HUES64 (cell line): ENCODE measurements around the gene CATSPERE.
"Not testable (repeated sequence)": the region's sequence is repeated elsewhere in the genome, so short reads cannot be mapped to it uniquely, and the experiment has no call there.

ENCODE experiments used
- H3K27ac ChIP-seq: 2 replicates; pipeline ENCODE4 v1.7.0; 2013; ENCODE audit warnings: low read depth, low read length, inconsistent platforms
- H3K27me3 ChIP-seq: 2 replicates; pipeline ENCODE4 v1.6.1; 2013; ENCODE audit warnings: mild to moderate bottlenecking, low read length; ENCODE audit not compliant: insufficient read depth
- H3K36me3 ChIP-seq: 2 replicates; pipeline ENCODE4 v1.6.1; 2013; ENCODE audit warnings: mild to moderate bottlenecking, low read length; ENCODE audit not compliant: insufficient read depth
- H3K4me1 ChIP-seq: 2 replicates; pipeline ENCODE4 v1.6.1; 2013; ENCODE audit warnings: mild to moderate bottlenecking, low read length, moderate library complexity; ENCODE audit not compliant: insufficient read depth
- H3K4me3 ChIP-seq: 2 replicates; pipeline ENCODE4 v1.5.1; 2013; ENCODE audit warnings: mild to moderate bottlenecking, low read length, moderate library complexity
- H3K9ac ChIP-seq: 2 replicates; pipeline ENCODE4 v1.6.1; 2013; ENCODE audit warnings: mild to moderate bottlenecking, low read depth, low read length
- H3K9me3 ChIP-seq: 2 replicates; pipeline ENCODE4 v1.6.1; 2013; ENCODE audit warnings: low read depth, low read length; ENCODE audit not compliant: insufficient read depth
- WGBS: fragments of 150-250, 120-280 bp; methylation state at CpG from one replicate; pipeline ENCODE4 v1.1.7; 2013; ENCODE audit warnings: missing lambda C conversion rate; 5-methylcytosine and 5-hydroxymethylcytosine counted together

CATSPERE gene

GRCh38 chr1:244666672-244667418, 205.8 kb downstream of the CATSPERE start:
- H3K27me3 ChIP-seq, H3K36me3 ChIP-seq, H3K9ac ChIP-seq, H3K4me3 ChIP-seq, H3K27ac ChIP-seq, H3K4me1 ChIP-seq, H3K9me3 ChIP-seq: not testable (repeated sequence)
- 95% methylated on average over 6 of the region's 6 CpGs for WGBS

GRCh38 chr1:244667797-244668196, 206.7 kb downstream of the CATSPERE start:
- H3K9ac ChIP-seq = no peak overlapping the region
- H3K4me3 ChIP-seq = no peak overlapping the region
- 100% methylated on average over 2 of the region's 2 CpGs for WGBS
- H3K9me3 ChIP-seq = no peaks in the 10 kb centered on the region
- peaks cover under 1% of the 10 kb centered on the region; the same call in 1 of the 2 replicates for H3K4me1 ChIP-seq
- peaks cover 11% of the 10 kb centered on the region; the same call in 1 of the 2 replicates for H3K36me3 ChIP-seq
- no peaks in the 10 kb centered on the region for H3K27me3 ChIP-seq
- no peak overlapping the region for H3K27ac ChIP-seq

GRCh38 chr1:244672946-244673682, 212.0 kb downstream of the CATSPERE start:
- 58% methylated on average over 3 of the region's 4 CpGs for WGBS
- H3K9ac ChIP-seq = no peak overlapping the region
- peaks cover 11% of the 10 kb centered on the region; the same call in 1 of the 2 replicates for H3K36me3 ChIP-seq
- H3K9me3 ChIP-seq = no peaks in the 10 kb centered on the region
- no peak overlapping the region for H3K4me3 ChIP-seq
- no peaks in the 10 kb centered on the region for H3K4me1 ChIP-seq
- no peak overlapping the region for H3K27ac ChIP-seq
- H3K27me3 ChIP-seq = no peaks in the 10 kb centered on the region

- Histone ChIP-seq H3K36me3 (peaks cover 16% of the 10 kb centered on the region; the same call in 1 of the 2 replicates), H3K9ac (no peak overlapping the region), H3K27ac (no peak overlapping the region), H3K27me3 (no peaks in the 10 kb centered on the region), H3K4me3 (no peak overlapping the region), H3K9me3 (no peaks in the 10 kb centered on the region), H3K4me1 (no peaks in the 10 kb centered on the region)
- 100% methylated on average over 3 of the region's 4 CpGs for WGBS
Observed at GRCh38 chr1:244674446-244674845, 213.4 kb downstream of the CATSPERE start.

GRCh38 chr1:244675167-244675566, 214.1 kb downstream of the CATSPERE start:
- Histone ChIP-seq H3K4me1 (no peaks in the 10 kb centered on the region), H3K27ac (no peak overlapping the region), H3K4me3 (no peak overlapping the region), H3K36me3 (peaks cover 13% of the 10 kb centered on the region; the same call in 1 of the 2 replicates), H3K27me3 (no peaks in the 10 kb centered on the region), H3K9me3 (no peaks in the 10 kb centered on the region), H3K9ac (no peak overlapping the region)
- WGBS = 92% methylated on average over 2 of the region's 2 CpGs

- Histone ChIP-seq H3K27ac (no peak overlapping the region), H3K4me1 (no peaks in the 10 kb centered on the region), H3K27me3 (no peaks in the 10 kb centered on the region), H3K9ac (no peak overlapping the region), H3K9me3 (no peaks in the 10 kb centered on the region), H3K36me3 (peaks cover 24% of the 10 kb centered on the region), H3K4me3 (no peak overlapping the region)
- 78% methylated on average over 6 of the region's 6 CpGs for WGBS
Observed at GRCh38 chr1:244678697-244679096, 217.6 kb downstream of the CATSPERE start.

GRCh38 chr1:244680667-244681066, 219.6 kb downstream of the CATSPERE start:
- H3K9me3 ChIP-seq = no peaks in the 10 kb centered on the region
- no peaks in the 10 kb centered on the region for H3K27me3 ChIP-seq
- WGBS = 90% methylated on average over 1 of the region's 1 CpG
- no peak overlapping the region for H3K9ac ChIP-seq
- no peaks in the 10 kb centered on the region for H3K4me1 ChIP-seq
- peaks cover 24% of the 10 kb centered on the region for H3K36me3 ChIP-seq
- no peak overlapping the region for H3K27ac ChIP-seq
- H3K4me3 ChIP-seq = no peak overlapping the region

- peaks cover 32% of the 10 kb centered on the region for H3K36me3 ChIP-seq
- not testable (repeated sequence) for H3K27ac ChIP-seq, H3K4me1 ChIP-seq, H3K9ac ChIP-seq, H3K9me3 ChIP-seq, H3K27me3 ChIP-seq, H3K4me3 ChIP-seq
- WGBS = 98% methylated on average over 4 of the region's 4 CpGs
Observed at GRCh38 chr1:244682087-244682486, 221.0 kb downstream of the CATSPERE start.
